ENCODE measurements around the gene MADCAM1. TPM values are rescaled to one million over a fixed set of nuclear protein-coding genes. Genes with fewer than 3 reads are reported as not detected.

Gene MADCAM1
- total RNA-seq, 1 donor from 2014 or later, result not detected

- Histone ChIP-seq H3K27ac (no peak overlapping the region), H3K79me2 (ENCODE audit: low read depth) (no peaks in the 10 kb centered on the region), H3K9me3 (ENCODE audit: low read depth) (no peaks in the 10 kb centered on the region), H3K4me1 (peaks cover 6% of the 10 kb centered on the region), H3K9ac (no peak overlapping the region), H3K36me3 (no peaks in the 10 kb centered on the region), H3K4me3 (no peak overlapping the region), H3F3A (ENCODE audit: low read depth) (peaks cover 7% of the 10 kb centered on the region), H2AFZ (replicated peaks) (no peak overlapping the region), H3K27me3 (no peaks in the 10 kb centered on the region), H4K20me1 (ENCODE audit: low read depth) (no peaks in the 10 kb centered on the region), H3K4me2 (no peak overlapping the region)
- Mint-ChIP-seq H3K4me1 (peaks cover 5% of the 10 kb centered on the region), H3K36me3 (no peaks in the 10 kb centered on the region), H3K9me3 (no peaks in the 10 kb centered on the region), H3K4me3 (no peak overlapping the region), H3K27ac (no peak overlapping the region), H3K27me3 (ENCODE audit: insufficient read depth, low read depth) (peaks cover 6% of the 10 kb centered on the region)
- DNase-seq (ENCODE audit: low spot score), result no peak
- TF ChIP-seq EZH2 (IDR thresholded peaks at IDR 0.05) (no peak), EZH2phosphoT487 (IDR thresholded peaks at IDR 0.05) (no peak)
- TF ChIP-seq, protein P1, sequence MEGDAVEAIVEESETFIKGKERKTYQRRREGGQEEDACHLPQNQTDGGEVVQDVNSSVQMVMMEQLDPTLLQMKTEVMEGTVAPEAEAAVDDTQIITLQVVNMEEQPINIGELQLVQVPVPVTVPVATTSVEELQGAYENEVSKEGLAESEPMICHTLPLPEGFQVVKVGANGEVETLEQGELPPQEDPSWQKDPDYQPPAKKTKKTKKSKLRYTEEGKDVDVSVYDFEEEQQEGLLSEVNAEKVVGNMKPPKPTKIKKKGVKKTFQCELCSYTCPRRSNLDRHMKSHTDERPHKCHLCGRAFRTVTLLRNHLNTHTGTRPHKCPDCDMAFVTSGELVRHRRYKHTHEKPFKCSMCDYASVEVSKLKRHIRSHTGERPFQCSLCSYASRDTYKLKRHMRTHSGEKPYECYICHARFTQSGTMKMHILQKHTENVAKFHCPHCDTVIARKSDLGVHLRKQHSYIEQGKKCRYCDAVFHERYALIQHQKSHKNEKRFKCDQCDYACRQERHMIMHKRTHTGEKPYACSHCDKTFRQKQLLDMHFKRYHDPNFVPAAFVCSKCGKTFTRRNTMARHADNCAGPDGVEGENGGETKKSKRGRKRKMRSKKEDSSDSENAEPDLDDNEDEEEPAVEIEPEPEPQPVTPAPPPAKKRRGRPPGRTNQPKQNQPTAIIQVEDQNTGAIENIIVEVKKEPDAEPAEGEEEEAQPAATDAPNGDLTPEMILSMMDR (IDR thresholded peaks at IDR 0.05), result no peak
Observed at GRCh38 chr19:474126-475078, 21.9 kb upstream of the MADCAM1 start.

DNA sequence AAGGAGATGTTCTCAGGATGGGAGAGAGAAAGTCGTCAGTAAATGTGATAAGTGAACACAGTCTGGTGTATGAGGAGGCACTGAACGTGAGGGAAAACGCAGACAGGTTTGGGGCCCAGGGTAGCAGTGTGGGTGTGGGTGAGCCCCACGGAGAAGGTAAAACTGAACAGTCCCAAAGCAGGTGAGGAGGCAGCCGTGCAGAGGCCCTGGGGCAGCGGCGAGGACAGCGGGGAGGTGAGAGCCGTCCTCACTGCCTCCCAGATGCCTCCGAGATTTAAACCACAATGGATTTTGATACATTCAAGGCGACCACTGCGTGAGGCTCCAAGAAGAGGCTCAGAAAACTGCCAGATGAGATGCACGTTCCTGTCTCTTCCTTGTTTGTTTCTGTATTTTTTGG lies 20.9 kb upstream of the MADCAM1 start:
- Histone ChIP-seq H3K4me1 (peaks cover 5% of the 10 kb centered on the region), H2AFZ (replicated peaks) (no peak overlapping the region), H3K4me2 (no peak overlapping the region), H3F3A (ENCODE audit: low read depth) (peaks cover 8% of the 10 kb centered on the region), H3K27me3 (no peaks in the 10 kb centered on the region), H3K36me3 (no peaks in the 10 kb centered on the region), H3K79me2 (ENCODE audit: low read depth) (no peaks in the 10 kb centered on the region), H3K4me3 (no peak overlapping the region), H3K27ac (no peak overlapping the region), H3K9me3 (ENCODE audit: low read depth) (no peaks in the 10 kb centered on the region), H3K9ac (no peak overlapping the region), H4K20me1 (ENCODE audit: low read depth) (no peaks in the 10 kb centered on the region)
- no peak overlapping the region for H3K4me3 Mint-ChIP-seq
- H3K36me3 Mint-ChIP-seq, result no peaks in the 10 kb centered on the region
- H3K27me3 Mint-ChIP-seq (ENCODE audit: insufficient read depth, low read depth), result peaks cover 9% of the 10 kb centered on the region
- H3K4me1 Mint-ChIP-seq, result peaks cover 15% of the 10 kb centered on the region
- DNase-seq (ENCODE audit: low spot score), result no peak
- TF ChIP-seq EZH2phosphoT487 (IDR thresholded peaks at IDR 0.05), result no peak
- no peak for TF ChIP-seq EZH2 (IDR thresholded peaks at IDR 0.05)
- TF ChIP-seq, protein P1 (IDR thresholded peaks at IDR 0.05), result no peak
- no peak overlapping the region for H3K27ac Mint-ChIP-seq
- H3K9me3 Mint-ChIP-seq, result peaks cover 5% of the 10 kb centered on the region

DNA sequence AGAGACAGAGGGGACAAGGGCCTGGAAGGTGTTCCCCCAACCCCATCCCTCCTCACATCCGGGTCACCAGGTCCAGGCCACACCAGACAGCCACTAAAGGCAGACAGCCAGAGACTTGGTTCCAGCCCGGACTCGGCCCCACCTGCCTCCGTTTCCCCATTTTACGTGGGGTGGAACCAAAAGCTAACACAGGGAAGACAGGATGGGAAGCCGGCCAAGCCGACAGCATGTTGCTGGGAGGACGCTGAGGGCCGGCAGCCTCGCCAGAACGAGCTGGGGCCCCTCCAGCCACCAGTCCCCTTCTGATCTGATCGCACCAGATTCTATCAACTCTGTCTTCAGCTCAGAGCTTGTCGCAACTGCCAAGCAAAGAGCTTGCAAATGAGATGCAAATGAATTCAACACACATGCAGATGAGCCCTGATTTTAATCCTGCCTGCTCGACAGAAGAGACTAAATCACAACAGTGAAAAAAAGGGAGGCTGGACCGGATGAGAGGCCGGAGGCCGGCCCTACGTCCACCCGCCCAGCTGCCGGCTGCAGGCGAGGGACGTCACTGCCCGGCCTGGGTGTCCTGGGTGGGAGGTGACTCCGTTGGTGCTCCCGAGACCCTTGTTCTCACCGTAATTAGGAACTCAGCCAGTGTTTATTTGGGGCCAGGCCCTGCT lies 17.9 kb upstream of the MADCAM1 start:
- H3K9ac ChIP-seq, result no peak overlapping the region
- peak overlapping the region; percentile 27 for H3K4me3 Mint-ChIP-seq
- no peaks in the 10 kb centered on the region for H3K4me1 ChIP-seq
- H3F3A ChIP-seq (ENCODE audit: low read depth), result peaks cover 12% of the 10 kb centered on the region
- TF ChIP-seq, protein P1 (IDR thresholded peaks at IDR 0.05), result no peak
- TF ChIP-seq EZH2phosphoT487 (IDR thresholded peaks at IDR 0.05) (no peak), EZH2 (IDR thresholded peaks at IDR 0.05) (no peak)
- no peak overlapping the region for H3K4me2 ChIP-seq
- peaks cover 4% of the 10 kb centered on the region for H3K36me3 Mint-ChIP-seq
- no peak overlapping the region for H3K27ac Mint-ChIP-seq
- H3K9me3 Mint-ChIP-seq, result peaks cover 22% of the 10 kb centered on the region
- no peaks in the 10 kb centered on the region for H3K36me3 ChIP-seq
- H3K4me3 ChIP-seq, result no peak overlapping the region
- no peaks in the 10 kb centered on the region for H3K9me3 ChIP-seq (ENCODE audit: low read depth)
- H2AFZ ChIP-seq (replicated peaks), result no peak overlapping the region
- H3K27ac ChIP-seq, result no peak overlapping the region
- peaks cover 16% of the 10 kb centered on the region for H3K4me1 Mint-ChIP-seq
- no peak for DNase-seq (ENCODE audit: low spot score)
- H3K27me3 Mint-ChIP-seq (ENCODE audit: insufficient read depth, low read depth), result peaks cover 31% of the 10 kb centered on the region
- no peaks in the 10 kb centered on the region for H3K27me3 ChIP-seq
- H3K79me2 ChIP-seq (ENCODE audit: low read depth), result no peaks in the 10 kb centered on the region
- H4K20me1 ChIP-seq (ENCODE audit: low read depth), result no peaks in the 10 kb centered on the region

Data from neural progenitor cell (in vitro differentiated cells).